NCI-H2196 treated with DMSO at 0.1 percent for 48 hours (cell line): ENCODE data around the gene BMP7.
"Not testable (repeated sequence)": the region's sequence is repeated elsewhere in the genome, so short reads cannot be mapped to it uniquely, and the experiment has no call there.

Experiments used
- DNase-seq: peaks from one replicate; lab custom pipeline; 2025; ENCODE audit not compliant: unreplicated experiment; lab: John Stamatoyannopoulos, UW

BMP7 gene

GRCh38 chr20:57194154-57194553, 72.3 kb downstream of the BMP7 start:
- no peak for DNase-seq

GRCh38 chr20:57193094-57193493, 73.3 kb downstream of the BMP7 start:
- DNase-seq, result no peak

GRCh38 chr20:57192311-57192710, 74.1 kb downstream of the BMP7 start:
- DNase-seq, result no peak

GRCh38 chr20:57191265-57191638, 75.2 kb downstream of the BMP7 start:
- DNase-seq, result not testable (repeated sequence)

- DNase-seq, result no peak
Observed at GRCh38 chr20:57190536-57191264, 75.7 kb downstream of the BMP7 start.

- no peak for DNase-seq
Observed at GRCh38 chr20:57189713-57190112, 76.7 kb downstream of the BMP7 start.

- no peak for DNase-seq
Observed at GRCh38 chr20:57188576-57189079, 77.8 kb downstream of the BMP7 start.

GRCh38 chr20:57188056-57188455, 78.4 kb downstream of the BMP7 start:
- DNase-seq, result no peak

- DNase-seq, result no peak
Observed at GRCh38 chr20:57187068-57187634, 79.3 kb downstream of the BMP7 start.

- no peak for DNase-seq
Observed at GRCh38 chr20:57186192-57186591, 80.2 kb downstream of the BMP7 start.

- no peak for DNase-seq
Observed at GRCh38 chr20:57185188-57185743, 81.2 kb downstream of the BMP7 start.

GRCh38 chr20:57183457-57184009, 82.9 kb downstream of the BMP7 start:
- no peak for DNase-seq

- no peak for DNase-seq
Observed at GRCh38 chr20:57181639-57182038, 84.8 kb downstream of the BMP7 start.

- no peak for DNase-seq
Observed at GRCh38 chr20:57180954-57181353, 85.5 kb downstream of the BMP7 start.

GRCh38 chr20:57180387-57180786, 86.1 kb downstream of the BMP7 start:
- DNase-seq, result no peak

- no peak for DNase-seq
Observed at GRCh38 chr20:57179265-57179664, 87.2 kb downstream of the BMP7 start.

- no peak for DNase-seq
Observed at GRCh38 chr20:57178582-57179111, 87.8 kb downstream of the BMP7 start.

- no peak for DNase-seq
Observed at GRCh38 chr20:57177636-57178280, 88.7 kb downstream of the BMP7 start.

- no peak for DNase-seq
Observed at GRCh38 chr20:57176842-57177241, 89.6 kb downstream of the BMP7 start.

- DNase-seq, result no peak
Observed at GRCh38 chr20:57175397-57176010, 90.9 kb downstream of the BMP7 start.

GRCh38 chr20:57174737-57175136, 91.7 kb downstream of the BMP7 start:
- no peak for DNase-seq
